ENCODE measurements around the gene LMNA.

DNA sequence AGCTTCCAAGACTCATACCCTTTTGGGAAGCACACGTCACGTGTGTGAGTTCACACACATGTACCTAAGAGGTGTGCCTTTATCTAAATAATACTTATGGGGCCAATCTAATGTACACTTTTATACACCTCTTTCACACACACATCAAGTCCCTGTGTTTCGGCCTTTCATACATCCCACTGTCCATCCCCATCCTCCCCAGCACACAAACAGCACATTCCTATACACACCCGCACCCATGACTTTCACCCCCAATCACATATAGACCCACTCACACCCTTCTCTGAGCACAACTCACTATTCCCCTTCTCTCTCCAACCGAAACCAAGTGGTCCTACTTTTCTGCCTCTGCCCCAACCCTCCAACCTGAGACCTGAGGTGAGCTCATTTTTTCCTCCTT is 35.8 kb upstream of the LMNA start:
- TF ChIP-seq, protein P1, sequence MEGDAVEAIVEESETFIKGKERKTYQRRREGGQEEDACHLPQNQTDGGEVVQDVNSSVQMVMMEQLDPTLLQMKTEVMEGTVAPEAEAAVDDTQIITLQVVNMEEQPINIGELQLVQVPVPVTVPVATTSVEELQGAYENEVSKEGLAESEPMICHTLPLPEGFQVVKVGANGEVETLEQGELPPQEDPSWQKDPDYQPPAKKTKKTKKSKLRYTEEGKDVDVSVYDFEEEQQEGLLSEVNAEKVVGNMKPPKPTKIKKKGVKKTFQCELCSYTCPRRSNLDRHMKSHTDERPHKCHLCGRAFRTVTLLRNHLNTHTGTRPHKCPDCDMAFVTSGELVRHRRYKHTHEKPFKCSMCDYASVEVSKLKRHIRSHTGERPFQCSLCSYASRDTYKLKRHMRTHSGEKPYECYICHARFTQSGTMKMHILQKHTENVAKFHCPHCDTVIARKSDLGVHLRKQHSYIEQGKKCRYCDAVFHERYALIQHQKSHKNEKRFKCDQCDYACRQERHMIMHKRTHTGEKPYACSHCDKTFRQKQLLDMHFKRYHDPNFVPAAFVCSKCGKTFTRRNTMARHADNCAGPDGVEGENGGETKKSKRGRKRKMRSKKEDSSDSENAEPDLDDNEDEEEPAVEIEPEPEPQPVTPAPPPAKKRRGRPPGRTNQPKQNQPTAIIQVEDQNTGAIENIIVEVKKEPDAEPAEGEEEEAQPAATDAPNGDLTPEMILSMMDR (conservative IDR thresholded peaks at IDR 0.05), result no peak
- TF ChIP-seq ZFX (IDR thresholded peaks at IDR 0.05), result no peak

All from C4-2B (cell line).